Right atrium auricular region (tissue), 2 donors: ENCODE measurements around the gene FCHO1. TPM values are rescaled to one million over a fixed set of nuclear protein-coding genes. Genes with fewer than 3 reads are reported as not detected.
A peak's percentile ranks its signal among the peaks of the same experiment; 100 is the strongest.

ENCODE experiments used
- DNase-seq: peaks from one replicate; pipeline ENCODE4 v3.0.0-alpha.2; 2019; ENCODE audit warnings: low spot score
- H3K27ac ChIP-seq, 2 donors: fragments of 200-600 bp; sonication (generic); 1 replicate in 1 of 2; 2 replicates in 1 of 2; pipeline ENCODE4 v1.5.1; 2016 to 2019
- H3K27me3 ChIP-seq, 2 donors: fragments of 200-600 bp; sonication (generic); one replicate each; pipeline versions ENCODE4 v1.5.1 to v1.6.0; 2017 to 2019
- H3K36me3 ChIP-seq: fragments of 200-600 bp; sonication (generic); one replicate; pipeline ENCODE4 v1.5.1; 2016
- H3K4me1 ChIP-seq, 2 donors: fragments of 200-600 bp; sonication (generic); one replicate each; pipeline versions ENCODE4 v1.5.1 to v1.6.0; 2017 to 2019
- H3K4me3 ChIP-seq, 2 donors: fragments of 200-600 bp; sonication (generic); 1 replicate in 1 of 2; 2 replicates in 1 of 2; pipeline ENCODE4 v1.5.1; 2017 to 2019; ENCODE audit warnings: mild to moderate bottlenecking in 1 of 2, moderate library complexity in 1 of 2
- H3K9me3 ChIP-seq, 2 donors: fragments of 200-600 bp; sonication (generic); one replicate each; pipeline ENCODE4 v1.5.1; 2019
- CTCF ChIP-seq, 2 donors: fragments of 200-600 bp; sonication (generic); IDR thresholded peaks; one replicate each; pipeline ENCODE4 v1.5.1; 2019; ENCODE audit warnings: antibody characterized with exemption in 2 of 2
- total RNA-seq, 2 donors: library from RNA; depleted of rRNA; stranded (reverse); fragments of >200 nt; gene quantifications; one replicate each; pipeline ENCODE4 v1.1.0, GENCODE V29; 2016

The FCHO1 gene
- total RNA-seq, 2 donors from 2014 or later: 0.19 to 1.3 TPM

- Histone ChIP-seq H3K36me3 (no peaks in the 10 kb centered on the region), H3K27ac (no peak overlapping the region), H3K27me3 (no peaks in the 10 kb centered on the region), H3K4me3 (no peak overlapping the region), H3K9me3 (no peaks in the 10 kb centered on the region), H3K4me1 (peaks cover 0 to under 1% of the 10 kb centered on the region in 2 donors)
- no peak for DNase-seq
- TF ChIP-seq CTCF (IDR thresholded peaks at IDR 0.05): no peak
Observed at GRCh38 chr19:17761148-17761547, 9.9 kb downstream of the FCHO1 start.

GRCh38 chr19:17762505-17763229 lies 11.4 kb downstream of the FCHO1 start:
- TF ChIP-seq CTCF (IDR thresholded peaks at IDR 0.05): no peak
- Histone ChIP-seq H3K36me3 (no peaks in the 10 kb centered on the region), H3K27me3 (no peaks in the 10 kb centered on the region), H3K4me3 (no peak overlapping the region), H3K9me3 (no peaks in the 10 kb centered on the region), H3K4me1 (peaks cover 0 to 10% of the 10 kb centered on the region in 2 donors), H3K27ac (no peak overlapping the region)
- no peak for DNase-seq

- peaks cover 0 to 10% of the 10 kb centered on the region in 2 donors for H3K4me1 ChIP-seq
- H3K27me3 ChIP-seq: no peaks in the 10 kb centered on the region
- no peak overlapping the region for H3K4me3 ChIP-seq
- H3K9me3 ChIP-seq: no peaks in the 10 kb centered on the region
- no peaks in the 10 kb centered on the region for H3K36me3 ChIP-seq
- no peak for DNase-seq
- no peak overlapping the region for H3K27ac ChIP-seq
- TF ChIP-seq CTCF (IDR thresholded peaks at IDR 0.05): no peak
Observed at GRCh38 chr19:17764348-17764747, 13.1 kb downstream of the FCHO1 start.

- H3K27ac ChIP-seq: no peak overlapping the region
Observed at GRCh38 chr19:17765069-17765618, 13.9 kb downstream of the FCHO1 start.

DNA sequence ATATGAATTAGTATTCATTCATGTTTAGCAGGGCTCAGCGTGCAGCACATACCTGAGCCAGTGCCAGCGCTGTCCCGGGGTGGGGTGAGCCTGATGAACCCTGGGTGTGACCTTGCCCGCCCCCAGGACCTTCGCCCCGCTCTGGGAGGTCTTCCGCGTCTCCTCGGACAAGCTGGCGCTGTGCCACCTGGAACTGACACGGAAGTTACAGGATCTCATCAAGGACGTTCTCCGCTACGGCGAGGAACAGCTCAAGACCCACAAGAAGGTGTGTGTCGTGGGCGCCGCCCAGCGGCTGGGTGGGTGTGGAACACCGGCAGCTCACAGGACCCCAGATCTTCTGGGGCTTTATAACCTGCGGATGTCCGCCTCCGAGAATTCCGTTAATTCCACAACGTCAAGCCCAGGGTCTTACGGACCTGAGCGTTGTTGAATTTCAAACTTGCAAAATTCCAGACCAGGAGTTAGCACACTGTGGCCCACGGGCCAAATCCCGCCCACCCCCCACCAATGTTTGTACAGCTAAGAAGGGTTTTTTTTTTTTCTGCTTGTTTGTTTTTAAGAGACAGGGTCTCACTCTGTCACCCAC lies 15.4 kb downstream of the FCHO1 start:
- TF ChIP-seq CTCF (IDR thresholded peaks at IDR 0.05): peak; percentile 61 to 88
- peak; percentile 82 for DNase-seq
- H3K4me3 ChIP-seq: peak overlapping the region in 1 of 2 donors; percentile 28

More at GRCh38 chr19:17765069-17765618, 13.9 kb downstream of the FCHO1 start:
- Histone ChIP-seq H3K4me3 (no peak overlapping the region), H3K4me1 (peaks cover 0 to 10% of the 10 kb centered on the region in 2 donors), H3K27me3 (no peaks in the 10 kb centered on the region), H3K9me3 (no peaks in the 10 kb centered on the region), H3K36me3 (no peaks in the 10 kb centered on the region)
- DNase-seq: peak; percentile 73
- no peak for TF ChIP-seq CTCF (IDR thresholded peaks at IDR 0.05)

More for the DNA sequence above, 15.4 kb downstream of the FCHO1 start:
- H3K27me3 ChIP-seq: no peaks in the 10 kb centered on the region
- no peaks in the 10 kb centered on the region for H3K36me3 ChIP-seq
- H3K9me3 ChIP-seq: no peaks in the 10 kb centered on the region
- peaks cover 0 to 10% of the 10 kb centered on the region in 2 donors for H3K4me1 ChIP-seq
- no peak overlapping the region for H3K27ac ChIP-seq
